HepG2 (cell line): ENCODE measurements around the gene INO80B. TPM values are rescaled to one million over a fixed set of nuclear protein-coding genes. Genes with fewer than 3 reads are reported as not detected.
A peak's percentile ranks its signal among the peaks of the same experiment; 100 is the strongest.

Source experiments
- MED13 ChIP-seq: sonication (generic); formaldehyde crosslinking; IDR thresholded peaks from 2 replicates; pipeline ENCODE4 v1.5.0; 2020; ENCODE audit warnings: missing genetic modification reagents
- MTF2 ChIP-seq: sonication (generic); formaldehyde crosslinking; IDR thresholded peaks from 2 replicates; pipeline ENCODE4 v1.5.0; 2020; ENCODE audit warnings: missing genetic modification reagents, borderline replicate concordance
- NFYB ChIP-seq: sonication (generic); formaldehyde crosslinking; IDR thresholded peaks from 2 replicates; pipeline ENCODE4 v1.4.0; 2020; ENCODE audit warnings: missing genetic modification reagents
- SRF ChIP-seq: IDR thresholded peaks from 2 replicates; pipeline ENCODE4 v1.6.1; 2011; ENCODE audit warnings: mild to moderate bottlenecking, low read depth, low read length, moderate library complexity
- TBL1XR1 ChIP-seq: fragments of 150-350 bp; IDR thresholded peaks from 2 replicates; pipeline ENCODE4 v1.6.1; 2014; ENCODE audit warnings: borderline replicate concordance, low read length; ENCODE audit not compliant: partially characterized antibody
- TBX2 ChIP-seq: sonication (generic); formaldehyde crosslinking; IDR thresholded peaks from 2 replicates; pipeline ENCODE4 v1.5.0; 2020; ENCODE audit warnings: missing genetic modification reagents, mild to moderate bottlenecking, borderline replicate concordance
- ZHX2 ChIP-seq, 2 experiments: sonication (generic) in 1 of 2; formaldehyde crosslinking in 1 of 2; IDR thresholded peaks; 2 replicates each; pipeline versions ENCODE4 v1.6.1 to v1.9.0; 2014 to 2022; ENCODE audit warnings: antibody characterized with exemption in 1 of 2, borderline replicate concordance in 1 of 2, inconsistent platforms in 1 of 2, low read depth in 1 of 2, missing genetic modification reagents in 1 of 2
- ZNF253 ChIP-seq: sonication (generic); formaldehyde crosslinking; IDR thresholded peaks from 2 replicates; pipeline ENCODE4 v1.8.0; 2022; ENCODE audit warnings: mild to moderate bottlenecking, missing genetic modification reagents, borderline replicate concordance
- ZNF280B ChIP-seq: sonication (generic); formaldehyde crosslinking; IDR thresholded peaks from 2 replicates; pipeline ENCODE4 v1.5.0; 2020; ENCODE audit warnings: missing genetic modification reagents, mild to moderate bottlenecking, borderline replicate concordance
- ZNF30 ChIP-seq: sonication (generic); formaldehyde crosslinking; IDR thresholded peaks from 2 replicates; pipeline ENCODE4 v1.5.0; 2020; ENCODE audit warnings: mild to moderate bottlenecking, missing genetic modification reagents
- ZNF512B ChIP-seq: sonication (generic); formaldehyde crosslinking; IDR thresholded peaks from 2 replicates; pipeline ENCODE4 v1.5.1; 2020; ENCODE audit warnings: missing genetic modification reagents, mild to moderate bottlenecking, borderline replicate concordance
- ZNF569 ChIP-seq: sonication (generic); formaldehyde crosslinking; IDR thresholded peaks from 2 replicates; pipeline ENCODE4 v1.5.0; 2020; ENCODE audit warnings: mild to moderate bottlenecking, missing genetic modification reagents, moderate library complexity, borderline replicate concordance
- ZNF800 ChIP-seq: sonication (generic); formaldehyde crosslinking; IDR thresholded peaks from 2 replicates; pipeline ENCODE4 v1.4.0; 2020; ENCODE audit warnings: missing genetic modification reagents
- ZNF878 ChIP-seq: sonication (generic); formaldehyde crosslinking; IDR thresholded peaks from 2 replicates; pipeline ENCODE4 v1.8.1; 2023; ENCODE audit warnings: mild to moderate bottlenecking, missing genetic modification reagents, moderate library complexity
- polyA plus RNA-seq, 8 experiments: library from polyadenylated mRNA; depleted of rRNA in 3 of 8; stranded (reverse) in 7 of 8; unstranded in 1 of 8; fragments of >200 nt; fragmentation: Illumina TruSeq in 4 of 8; extraction: Trizol in 4 of 8; gene quantifications; 2 replicates each; pipeline versions ENCODE4 v1.2.1 to v1.2.3, GENCODE V29; 2011 to 2016; ENCODE audit warnings: low read depth in 4 of 8, missing spikeins in 1 of 8, mixed read lengths in 1 of 8; ENCODE audit not compliant: insufficient read depth in 1 of 8
- total RNA-seq, 5 experiments: library from RNA; depleted of rRNA; stranded (reverse); fragments of >200 nt; fragmentation: Illumina TruSeq; extraction: Trizol; gene quantifications; 2 replicates each; pipeline ENCODE4 v1.2.3, GENCODE V29; 2016; ENCODE audit warnings: low read depth in 1 of 5

Gene INO80B
- total and polyA plus RNA-seq, 2 of the 13 experiments (the other 11 are each of a cell fraction or from before 2014, with no cell fraction given): 6.2 to 14.5 TPM

- TF ChIP-seq ZNF512B (CRISPR knock-in tag): no peak
- peak; percentile 63; the same call in 1 of the 2 replicates for TF ChIP-seq ZNF253 (CRISPR knock-in tag)
- TF ChIP-seq NFYB (CRISPR knock-in tag): peak; percentile 23; the same call in 1 of the 2 replicates
- 0 out of 2 replicates have a peak, but pooled peaks have one; percentile 51 for TF ChIP-seq ZNF800 (CRISPR knock-in tag)
- peak; percentile 93; the same call in 1 of the 2 replicates for TF ChIP-seq ZNF280B
- peak; percentile 89 for TF ChIP-seq TBX2 (CRISPR knock-in tag)
- no peak for TF ChIP-seq MED13 (CRISPR knock-in tag)
- TF ChIP-seq TBL1XR1: peak; percentile 49
- peak; percentile 71; the same call in 1 of the 2 replicates for TF ChIP-seq ZNF878 (CRISPR knock-in tag)
- no peak for TF ChIP-seq ZNF569 (CRISPR knock-in tag)
- peak; percentile 73 for TF ChIP-seq ZHX2 (IDR thresholded peaks at IDR 0.05; ENCODE audit: low read depth)
- no peak for TF ChIP-seq ZHX2 (CRISPR knock-in tag; IDR thresholded peaks at IDR 0.05; ENCODE audit: borderline replicate concordance)
- TF ChIP-seq SRF: no peak
- TF ChIP-seq ZNF30 (CRISPR knock-in tag): no peak
- no peak for TF ChIP-seq MTF2 (CRISPR knock-in tag)
These were observed 25.1 kb upstream of the INO80B start (continued) for GRCh38 chr2:74429487-74430451.
